Common myeloid progenitor, CD34-positive (primary cell): ENCODE data around the gene ATCAY.

Source experiments
- CTCF ChIA-PET: fragments of 350-600 bp; sonication (Branson Sonifier 250); formaldehyde crosslinking; loops from one replicate; lab custom pipeline; 2021; ENCODE audit warnings: antibody characterized with exemption; lab: Charles Lee
- POLR2A ChIA-PET: fragments of 350-600 bp; sonication (Branson Sonifier 250); formaldehyde crosslinking; loops from one replicate; lab custom pipeline; 2021; ENCODE audit warnings: antibody characterized with exemption; lab: Charles Lee
- DNase-seq, 3 donors: peaks; one replicate each; pipeline versions ENCODE4 v3.0.0 to v3.0.0-alpha.2; 2013
- H3K27ac ChIP-seq, 2 experiments: 1 replicate in 1 of 2; 2 replicates in 1 of 2; pipeline ENCODE4 v1.7.0; 2013; ENCODE audit warnings: inconsistent platforms in 2 of 2, low read length in 2 of 2, mild to moderate bottlenecking in 2 of 2, low read depth in 1 of 2, moderate library complexity in 1 of 2; ENCODE audit not compliant: severe bottlenecking in 2 of 2, insufficient read depth in 1 of 2, poor library complexity in 1 of 2
- H3K27me3 ChIP-seq, 5 experiments: replicated peaks in 2 of 5; 1 replicate in 3 of 5; 2 replicates in 2 of 5; pipeline versions ENCODE4 v1.6.1 to v1.7.0; 2013; ENCODE audit warnings: low read length in 4 of 5, mild to moderate bottlenecking in 2 of 5, moderate library complexity in 2 of 5, inconsistent platforms in 1 of 5; ENCODE audit not compliant: insufficient read depth in 5 of 5, control insufficient read depth in 4 of 5
- H3K36me3 ChIP-seq, 4 experiments: 1 replicate in 2 of 4; 2 replicates in 2 of 4; pipeline versions ENCODE4 v1.6.1 to v1.7.0; 2013; ENCODE audit warnings: low read length in 3 of 4, control low read depth in 1 of 4, mild to moderate bottlenecking in 1 of 4; ENCODE audit not compliant: control insufficient read depth in 4 of 4, insufficient read depth in 4 of 4
- H3K4me1 ChIP-seq, 4 experiments: 1 replicate in 3 of 4; 2 replicates in 1 of 4; pipeline versions ENCODE4 v1.6.1 to v1.7.1; 2013; ENCODE audit warnings: low read length in 3 of 4, mild to moderate bottlenecking in 3 of 4, control low read depth in 1 of 4, inconsistent platforms in 1 of 4, moderate library complexity in 1 of 4; ENCODE audit not compliant: control insufficient read depth in 4 of 4, insufficient read depth in 4 of 4; ENCODE audit errors: control extremely low read depth in 1 of 4
- H3K4me3 ChIP-seq, 7 experiments: 1 replicate in 4 of 7; 2 replicates in 3 of 7; pipeline versions ENCODE4 v1.5.1 to v1.7.0; 2013; ENCODE audit warnings: mild to moderate bottlenecking in 7 of 7, low read length in 6 of 7, moderate library complexity in 6 of 7, inconsistent platforms in 2 of 7, low read depth in 2 of 7, control low read depth in 1 of 7; ENCODE audit not compliant: insufficient read depth in 4 of 7, control insufficient read depth in 1 of 7; ENCODE audit errors: extremely low read depth in 1 of 7
- H3K9me3 ChIP-seq, 5 experiments: 1 replicate in 4 of 5; 2 replicates in 1 of 5; pipeline versions ENCODE4 v1.6.1 to v1.7.1; 2013; ENCODE audit warnings: low read length in 4 of 5, mild to moderate bottlenecking in 2 of 5, inconsistent platforms in 1 of 5, low read depth in 1 of 5, moderate library complexity in 1 of 5; ENCODE audit not compliant: control insufficient read depth in 4 of 5, insufficient read depth in 2 of 5; ENCODE audit errors: control extremely low read depth in 1 of 5
- WGBS: methylation state at CpG from one replicate; pipeline ENCODE4 v1.1.5; 2013; ENCODE audit not compliant: insufficient coverage; 5-methylcytosine and 5-hydroxymethylcytosine counted together

The ATCAY gene

DNA sequence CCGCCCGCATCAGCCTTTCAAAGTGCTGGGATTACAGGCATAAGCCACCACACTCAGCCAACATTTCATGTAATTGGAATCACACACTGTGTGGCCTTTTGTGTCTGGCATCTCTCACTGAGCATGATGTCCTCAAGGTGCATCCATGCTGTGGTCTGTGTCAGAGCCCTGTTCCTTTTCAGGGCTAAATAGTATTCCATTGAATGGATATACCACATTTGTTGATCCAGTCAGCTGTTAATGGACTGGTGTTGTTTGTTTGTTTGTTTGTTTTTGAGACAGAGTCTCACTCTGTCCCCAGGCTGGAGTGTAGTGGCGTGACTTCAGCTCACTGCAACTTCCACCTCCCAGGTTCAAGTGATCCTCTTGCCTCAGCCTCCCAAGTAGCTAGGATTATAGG is 17.9 kb downstream of the ATCAY start:
- CTCF ChIA-PET = no interaction called here
- H3K4me1 ChIP-seq = no peaks in the 10 kb centered on the region
- no peak overlapping the region for H3K27ac ChIP-seq
- peaks cover 0 to 2% (median 0%) of the 10 kb centered on the region in 5 experiments for H3K27me3 ChIP-seq
- peaks cover 2 to 6% (median 3%) of the 10 kb centered on the region in 5 experiments for H3K9me3 ChIP-seq
- POLR2A ChIA-PET = no interaction called here
- no peaks in the 10 kb centered on the region for H3K36me3 ChIP-seq
- 100% methylated on average over 3 of the region's 3 CpGs for WGBS
- no peak for DNase-seq
- H3K4me3 ChIP-seq = no peak overlapping the region

DNA sequence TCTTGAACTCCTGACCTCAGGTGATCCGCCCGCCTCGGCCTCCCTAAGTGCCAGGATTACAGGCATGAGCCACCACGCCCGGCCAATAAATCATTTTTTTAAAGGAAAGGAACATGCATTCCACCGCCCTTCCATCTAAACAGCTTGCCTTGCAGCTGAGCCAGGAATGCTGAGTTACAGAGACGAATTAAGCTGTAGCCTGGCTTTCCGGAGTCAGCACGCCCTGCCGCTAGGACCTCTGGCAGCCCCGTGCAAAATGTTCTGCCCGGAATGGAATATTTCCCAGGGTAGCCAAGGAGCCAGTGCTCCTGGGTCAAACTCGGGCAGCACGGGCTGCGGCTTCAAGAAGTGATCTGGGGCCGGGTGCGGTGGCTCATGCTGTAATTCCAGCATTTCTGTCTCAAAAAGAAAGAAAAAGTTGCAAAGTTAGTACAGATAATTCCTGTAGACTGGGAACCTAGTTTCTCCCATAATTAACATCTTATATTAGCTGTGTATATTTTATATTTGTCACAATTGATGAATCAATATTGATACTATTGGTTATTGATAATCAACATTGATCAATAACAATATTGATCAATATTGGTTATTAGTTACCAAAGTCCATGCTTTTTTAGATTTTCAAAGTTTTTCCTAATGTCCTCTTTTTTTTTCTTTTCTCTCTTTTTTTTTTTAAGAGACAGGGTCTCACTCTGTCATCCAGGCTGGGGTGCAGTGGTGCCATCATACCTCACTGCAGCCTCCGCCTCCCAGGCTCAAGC is 19.2 kb downstream of the ATCAY start:
- no peaks in the 10 kb centered on the region for H3K36me3 ChIP-seq
- peaks cover 0 to 2% (median 0%) of the 10 kb centered on the region in 5 experiments for H3K27me3 ChIP-seq
- H3K9me3 ChIP-seq = peaks cover 2 to 6% (median 3%) of the 10 kb centered on the region in 5 experiments
- ChIA-PET CTCF (no interaction called here), POLR2A (no interaction called here)
- 89% methylated on average over 18 of the region's 18 CpGs for WGBS
- no peak overlapping the region for H3K27ac ChIP-seq
- DNase-seq = no peak
- no peaks in the 10 kb centered on the region for H3K4me1 ChIP-seq
- no peak overlapping the region for H3K4me3 ChIP-seq

DNA sequence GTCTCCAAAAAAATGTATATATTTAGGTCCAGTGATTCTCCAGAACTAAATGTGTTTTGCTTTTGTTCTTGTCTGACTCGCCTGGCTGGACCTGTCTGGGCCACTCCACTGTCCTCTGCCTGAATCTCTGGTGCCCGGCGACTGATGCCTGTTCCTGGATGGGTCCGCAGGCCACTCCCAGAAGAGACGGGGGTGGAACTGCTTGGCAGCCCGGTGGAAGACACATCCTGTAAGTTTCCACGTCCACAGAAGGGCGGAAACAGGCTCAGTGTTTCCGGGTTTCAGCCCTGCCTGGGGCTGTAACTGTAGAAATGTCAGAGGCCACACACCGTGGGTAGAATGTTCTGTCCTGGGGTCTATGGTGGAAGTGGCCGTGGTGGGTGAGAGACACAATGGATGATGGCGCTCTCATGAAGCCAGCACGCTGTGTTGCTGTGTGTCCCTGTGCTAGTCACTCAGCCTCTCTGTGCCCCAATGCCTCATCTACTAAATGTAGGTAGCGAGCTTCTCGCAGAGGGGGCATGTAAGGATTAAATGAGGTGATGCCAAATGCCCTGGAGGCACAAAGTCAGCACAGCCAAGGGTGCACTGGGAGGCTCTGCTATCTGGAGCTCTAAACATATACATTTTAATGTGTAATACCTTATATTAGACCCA is 22.0 kb downstream of the ATCAY start:
- ChIA-PET CTCF (interaction anchor here (1.1 kb wide), 1 partner anchor 10 kb away, joined by 3 read pairs; no protein-coding TSS in a partner anchor), POLR2A (no interaction called here)
- Histone ChIP-seq H3K4me3 (no peak overlapping the region), H3K4me1 (no peaks in the 10 kb centered on the region), H3K36me3 (no peaks in the 10 kb centered on the region), H3K27me3 (peaks cover 0 to 2% (median 0%) of the 10 kb centered on the region in 5 experiments), H3K9me3 (peaks cover 2 to 6% (median 3%) of the 10 kb centered on the region in 5 experiments), H3K27ac (no peak overlapping the region)
- WGBS = 84% methylated on average over 13 of the region's 15 CpGs
- DNase-seq = no peak

DNA sequence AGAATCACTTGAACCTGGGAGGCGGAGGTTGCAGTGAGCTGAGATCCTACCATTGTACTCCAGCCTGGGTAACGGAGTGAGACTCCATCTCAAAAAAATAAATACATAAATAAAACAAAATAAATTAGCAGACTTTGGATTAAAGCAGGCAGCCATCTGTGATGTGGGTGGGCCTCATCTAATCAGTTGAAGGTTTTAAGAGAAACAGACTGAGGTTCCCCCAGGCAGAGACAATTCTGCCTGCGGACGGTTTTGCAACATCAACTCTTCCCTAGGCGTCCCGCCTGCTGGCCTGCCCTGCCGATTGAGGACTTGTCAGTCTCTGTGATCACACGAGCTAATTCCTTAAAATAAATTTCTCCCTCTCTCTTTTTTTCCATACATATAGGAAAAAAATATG is 23.7 kb downstream of the ATCAY start:
- WGBS = 100% methylated on average over 5 of the region's 8 CpGs
- DNase-seq = no peak
- H3K4me3 ChIP-seq = no peak overlapping the region
- H3K27me3 ChIP-seq = peaks cover 0 to 2% (median 0%) of the 10 kb centered on the region in 5 experiments
- CTCF ChIA-PET = no interaction called here
- no peaks in the 10 kb centered on the region for H3K9me3 ChIP-seq
- no peaks in the 10 kb centered on the region for H3K36me3 ChIP-seq
- no peak overlapping the region for H3K27ac ChIP-seq
- no peaks in the 10 kb centered on the region for H3K4me1 ChIP-seq
- POLR2A ChIA-PET = no interaction called here

DNA sequence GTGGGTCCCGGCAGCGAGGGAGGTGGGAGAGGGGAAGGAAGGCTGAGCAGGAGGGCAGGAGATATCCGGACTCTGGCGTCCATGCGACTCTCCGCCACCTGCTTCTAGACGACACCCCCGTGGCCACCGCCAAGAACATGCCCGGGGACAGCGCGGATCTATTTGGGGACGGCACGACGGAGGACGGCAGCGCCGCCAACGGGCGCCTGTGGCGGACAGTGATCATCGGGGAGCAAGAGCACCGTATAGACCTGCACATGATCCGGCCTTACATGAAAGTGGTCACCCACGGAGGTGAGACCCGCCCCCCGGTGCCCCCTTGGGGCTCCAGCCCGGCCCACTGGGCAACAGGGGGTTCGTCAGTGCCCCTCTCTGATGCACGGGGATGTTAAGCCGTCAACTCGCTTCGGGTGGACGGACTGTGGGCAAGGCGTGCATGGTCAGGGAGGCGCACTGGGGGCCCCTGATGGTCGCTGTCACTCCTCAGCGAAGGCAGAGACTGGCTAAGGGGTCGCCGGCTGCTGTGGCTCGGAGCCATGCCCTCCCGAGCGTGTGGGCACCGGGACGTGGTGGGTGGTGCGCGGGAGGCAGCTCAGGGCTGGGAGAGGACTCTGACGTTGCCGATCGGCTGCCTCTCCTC is 27.3 kb downstream of the ATCAY start:
- no peaks in the 10 kb centered on the region for H3K4me1 ChIP-seq
- H3K27me3 ChIP-seq = no peaks in the 10 kb centered on the region
- 91% methylated on average over 49 of the region's 50 CpGs for WGBS
- H3K4me3 ChIP-seq = no peak overlapping the region
- peaks cover 0 to 10% (median 2%) of the 10 kb centered on the region in 5 experiments for H3K9me3 ChIP-seq
- H3K27ac ChIP-seq = no peak overlapping the region
- CTCF ChIA-PET = interaction anchor here (0.6 kb wide), 1 partner anchor 89 kb away, joined by 3 read pairs; no protein-coding TSS in a partner anchor
- no peak for DNase-seq
- no peaks in the 10 kb centered on the region for H3K36me3 ChIP-seq
- POLR2A ChIA-PET = no interaction called here

DNA sequence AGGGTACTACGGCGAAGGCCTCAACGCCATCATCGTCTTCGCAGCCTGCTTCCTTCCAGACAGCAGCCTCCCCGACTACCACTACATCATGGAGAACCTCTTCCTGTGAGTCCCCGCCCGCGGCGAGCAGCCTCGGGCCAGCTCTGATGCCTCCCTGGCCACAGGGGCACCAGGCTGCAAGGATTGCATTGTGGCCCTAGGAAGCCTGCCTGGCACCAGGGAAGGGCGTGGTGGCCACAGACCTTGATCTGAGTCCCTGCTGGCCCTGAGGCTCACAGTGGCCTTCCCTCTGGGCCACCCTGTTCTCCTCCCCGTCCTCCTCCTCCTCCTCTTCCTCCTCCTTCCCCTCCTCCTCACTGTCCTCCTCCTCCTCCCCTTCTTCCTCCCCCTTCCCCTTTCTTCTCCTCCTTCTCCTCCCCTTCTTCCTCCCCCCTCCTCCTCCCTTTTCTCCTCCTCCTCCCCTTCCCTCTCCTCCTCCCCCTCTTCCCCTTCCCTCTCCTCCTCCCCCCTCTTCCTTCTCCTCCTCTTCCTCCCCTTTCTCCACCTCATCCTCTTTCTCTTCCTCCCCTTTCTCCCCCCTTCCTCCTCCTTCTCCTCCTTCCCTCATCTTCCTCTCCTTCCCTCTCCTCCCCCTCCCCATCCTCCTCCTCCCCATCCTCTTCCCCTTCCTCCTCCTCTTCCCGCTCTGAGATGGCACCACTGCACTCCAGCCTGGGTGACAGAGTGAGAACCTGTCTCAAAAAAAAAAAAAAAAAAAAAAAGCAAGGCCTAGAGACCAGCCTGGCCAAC is 28.0 kb downstream of the ATCAY start:
- H3K9me3 ChIP-seq = peaks cover 0 to 10% (median 2%) of the 10 kb centered on the region in 5 experiments
- no peaks in the 10 kb centered on the region for H3K36me3 ChIP-seq
- no peaks in the 10 kb centered on the region for H3K27me3 ChIP-seq
- CTCF ChIA-PET = no interaction called here
- H3K4me3 ChIP-seq = no peak overlapping the region
- DNase-seq = no peak
- POLR2A ChIA-PET = interaction anchor here (0.6 kb wide), 1 partner anchor 15 kb away, joined by 3 read pairs; no protein-coding TSS in a partner anchor
- 70% methylated on average over 8 of the region's 14 CpGs for WGBS
- no peak overlapping the region for H3K27ac ChIP-seq
- no peaks in the 10 kb centered on the region for H3K4me1 ChIP-seq
